Measurements from ENCODE around the gene CYSRT1. TPM values are rescaled to one million over a fixed set of nuclear protein-coding genes. Genes with fewer than 3 reads are reported as not detected.

Gene CYSRT1
- polyA plus RNA-seq, 3 donors = 0.17 TPM; not detected in 2

DNA sequence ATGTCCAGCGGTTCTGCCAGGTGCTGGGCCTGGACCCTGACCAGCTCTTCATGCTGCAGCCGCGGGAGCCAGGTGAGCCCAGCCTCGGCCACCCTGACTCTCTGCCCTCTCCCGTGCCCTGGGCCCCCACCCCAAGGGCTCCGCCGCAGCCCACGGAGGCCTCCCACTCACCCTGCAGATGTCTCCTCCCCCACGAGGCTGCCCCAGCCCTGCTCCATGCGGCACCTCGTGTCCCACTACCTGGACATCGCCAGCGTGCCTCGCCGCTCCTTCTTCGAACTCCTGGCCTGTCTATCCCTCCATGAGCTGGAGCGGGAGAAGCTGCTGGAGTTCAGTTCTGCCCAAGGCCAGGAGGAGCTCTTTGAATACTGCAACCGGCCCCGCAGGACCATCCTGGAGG, 10.4 kb upstream of the CYSRT1 start:
- WGBS (ENCODE audit: insufficient coverage) = 99% methylated on average over 14 of the region's 19 CpGs
- Histone ChIP-seq H4K20me1 (ENCODE audit: insufficient read depth, low read length) (no peaks in the 10 kb centered on the region), H3K27me3 (ENCODE audit: control insufficient read depth in 2 of 2, insufficient read depth in 2 of 2, low read length in 2 of 2) (no peaks in the 10 kb centered on the region), H3K27ac (ENCODE audit: low read depth in 1 of 2, low read length in 2 of 2) (no peak overlapping the region), H3K79me2 (ENCODE audit: insufficient read depth, low read length) (no peaks in the 10 kb centered on the region), H3K9me3 (replicated peaks in 1 of 2; ENCODE audit: control insufficient read depth in 1 of 2, insufficient read depth in 1 of 2, low read length in 2 of 2) (no peaks in the 10 kb centered on the region), H3K4me1 (ENCODE audit: control insufficient read depth in 1 of 2, insufficient read depth in 2 of 2, low read length in 2 of 2) (peaks cover 4 to 19% of the 10 kb centered on the region in 2 donors), H2AFZ (ENCODE audit: insufficient read depth, low read depth, low read length, poor library complexity, severe bottlenecking) (no peak overlapping the region), H3K4me2 (replicated peaks; ENCODE audit: extremely low read depth, low read length, poor library complexity, severe bottlenecking) (no peak overlapping the region), H3K36me3 (replicated peaks in 1 of 2; ENCODE audit: control insufficient read depth in 1 of 2, insufficient read depth in 2 of 2, low read length in 2 of 2) (peaks cover 30 to 41% of the 10 kb centered on the region in 2 donors), H3K9ac (ENCODE audit: insufficient read depth, low read length, poor library complexity, severe bottlenecking) (no peak overlapping the region), H3K4me3 (replicated peaks in 1 of 3; ENCODE audit: low read depth in 2 of 3, low read length in 3 of 3) (no peak overlapping the region)
- Mint-ChIP-seq H3K4me3 (no peak overlapping the region), H3K27me3 (ENCODE audit: low read depth in 3 of 3) (peaks cover 0 to 4% (median 0%) of the 10 kb centered on the region in 3 donors), H3K36me3 (peaks cover 19 to 47% of the 10 kb centered on the region in 2 donors), H3K27ac (no peak overlapping the region), H3K4me1 (peaks cover 5% of the 10 kb centered on the region), H3K9me3 (no peaks in the 10 kb centered on the region)
- no peak for DNase-seq
- intact Hi-C loops (cut with micrococcal nuclease) = no loop called here
- no peak for TF ChIP-seq CTCF (IDR thresholded peaks at IDR 0.05)

DNA sequence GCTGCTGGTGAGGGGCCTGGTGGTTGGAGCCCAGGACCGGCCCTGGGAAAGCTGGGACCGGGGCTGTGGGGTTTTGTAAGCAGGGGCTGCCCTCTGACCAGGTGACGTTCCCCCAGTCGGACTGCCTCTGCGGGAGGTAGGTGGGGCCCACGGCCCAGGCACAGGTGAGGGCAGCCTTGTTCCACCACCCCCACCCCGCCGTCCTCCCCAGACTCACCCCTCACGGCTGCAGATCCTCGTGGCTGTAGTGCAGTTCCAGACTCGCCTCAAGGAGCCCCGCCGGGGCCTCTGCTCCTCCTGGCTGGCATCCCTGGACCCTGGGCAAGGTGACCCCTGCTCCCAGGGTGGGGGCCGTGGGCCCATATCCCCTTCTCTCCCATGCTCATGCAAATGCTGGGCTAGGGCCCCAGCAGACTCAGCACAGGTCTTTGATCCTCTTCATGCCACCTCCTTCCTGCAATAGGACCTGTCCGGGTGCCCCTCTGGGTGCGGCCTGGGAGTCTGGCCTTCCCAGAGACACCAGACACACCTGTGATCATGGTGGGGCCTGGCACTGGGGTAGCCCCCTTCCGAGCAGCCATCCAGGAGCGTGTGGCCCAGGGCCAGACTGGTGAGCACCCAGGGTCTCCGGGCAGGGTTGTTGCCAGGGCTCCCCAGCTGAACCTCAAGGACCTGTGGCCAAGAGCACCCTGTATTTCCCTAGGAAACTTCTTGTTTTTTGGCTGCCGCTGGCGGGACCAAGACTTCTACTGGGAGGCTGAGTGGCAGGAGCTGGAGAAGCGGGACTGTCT, 9.6 kb upstream of the CYSRT1 start:
- Histone ChIP-seq H3K79me2 (ENCODE audit: insufficient read depth, low read length) (no peaks in the 10 kb centered on the region), H3K27me3 (ENCODE audit: control insufficient read depth in 2 of 2, insufficient read depth in 2 of 2, low read length in 2 of 2) (peaks cover 0 to under 1% of the 10 kb centered on the region in 2 donors), H3K9me3 (replicated peaks in 1 of 2; ENCODE audit: control insufficient read depth in 1 of 2, insufficient read depth in 1 of 2, low read length in 2 of 2) (no peaks in the 10 kb centered on the region), H3K9ac (ENCODE audit: insufficient read depth, low read length, poor library complexity, severe bottlenecking) (no peak overlapping the region), H3K27ac (ENCODE audit: low read depth in 1 of 2, low read length in 2 of 2) (no peak overlapping the region), H3K4me3 (replicated peaks in 1 of 3; ENCODE audit: low read depth in 2 of 3, low read length in 3 of 3) (no peak overlapping the region), H3K4me1 (ENCODE audit: control insufficient read depth in 1 of 2, insufficient read depth in 2 of 2, low read length in 2 of 2) (peaks cover 4 to 19% of the 10 kb centered on the region in 2 donors), H3K4me2 (replicated peaks; ENCODE audit: extremely low read depth, low read length, poor library complexity, severe bottlenecking) (no peak overlapping the region), H4K20me1 (ENCODE audit: insufficient read depth, low read length) (no peaks in the 10 kb centered on the region), H3K36me3 (replicated peaks in 1 of 2; ENCODE audit: control insufficient read depth in 1 of 2, insufficient read depth in 2 of 2, low read length in 2 of 2) (peaks cover 30 to 34% of the 10 kb centered on the region in 2 donors), H2AFZ (ENCODE audit: insufficient read depth, low read depth, low read length, poor library complexity, severe bottlenecking) (no peak overlapping the region)
- TF ChIP-seq CTCF (IDR thresholded peaks at IDR 0.05) = no peak
- Mint-ChIP-seq H3K36me3 (peaks cover 17 to 40% of the 10 kb centered on the region in 2 donors), H3K27ac (no peak overlapping the region), H3K9me3 (no peaks in the 10 kb centered on the region), H3K4me3 (no peak overlapping the region), H3K27me3 (ENCODE audit: low read depth in 3 of 3) (peaks cover 3 to 4% (median 4%) of the 10 kb centered on the region in 3 donors), H3K4me1 (peaks cover 5% of the 10 kb centered on the region)
- DNase-seq = no peak
- intact Hi-C loops (cut with micrococcal nuclease) = no loop called here
- 97% methylated on average over 17 of the region's 22 CpGs for WGBS (ENCODE audit: insufficient coverage)
